AG04450 (cell line): ENCODE data around the gene MEGF8. TPM values are rescaled to one million over a fixed set of nuclear protein-coding genes. Genes with fewer than 3 reads are reported as not detected.
A peak's percentile ranks its signal among the peaks of the same experiment; 100 is the strongest.

Experiments used
- CTCF ChIA-PET: fragments of 300-600, 350-600 bp; formaldehyde crosslinking; extraction: SDS; loops from one replicate; lab custom pipeline; 2022; ENCODE audit warnings: antibody characterized with exemption, inconsistent platforms; lab: Charles Lee
- POLR2A ChIA-PET: fragments of 350-600 bp; formaldehyde crosslinking; extraction: SDS; loops from one replicate; lab custom pipeline; 2021; ENCODE audit warnings: antibody characterized with exemption, inconsistent platforms; lab: Yijun Ruan, JAX
- DNase-seq: peaks from one replicate; pipeline ENCODE4 v3.0.0-alpha.2; 2011; ENCODE audit warnings: low read depth, low spot score
- H3K27ac ChIP-seq: one replicate; pipeline ENCODE4 v1.5.1; 2012; ENCODE audit warnings: low read depth, low read length, control low read depth
- H3K27me3 ChIP-seq: one replicate; pipeline ENCODE4 v1.6.0; 2012; ENCODE audit warnings: low read length; ENCODE audit not compliant: control insufficient read depth, insufficient read depth
- H3K4me3 ChIP-seq: 2 replicates; pipeline ENCODE4 v1.5.1; 2011; ENCODE audit warnings: mild to moderate bottlenecking, low read depth, low read length, control low read depth
- H3K9me3 ChIP-seq: 2 replicates; pipeline ENCODE4 v1.5.1; 2012; ENCODE audit warnings: low read length; ENCODE audit not compliant: control insufficient read depth, insufficient read depth
- CTCF ChIP-seq: IDR thresholded peaks from 2 replicates; pipeline ENCODE4 v1.5.1; 2011; ENCODE audit warnings: low read depth, low read length, control low read depth, inconsistent platforms
- polyA plus RNA-seq: library from polyadenylated mRNA; depleted of rRNA; stranded (reverse); fragments of >200 nt; gene quantifications from 2 replicates; pipeline ENCODE4 v1.2.3, GENCODE V29; 2011

Gene MEGF8
- polyA plus RNA-seq, 1 experiment, result 10.6 TPM

GRCh38 chr19:42284066-42284501, 41.4 kb upstream of the MEGF8 start:
- CTCF ChIA-PET, result no interaction called here
- H3K4me3 ChIP-seq, result peak overlapping the region; percentile 52
- TF ChIP-seq CTCF, result no peak
- H3K27ac ChIP-seq, result no peak overlapping the region
- H3K27me3 ChIP-seq, result no peaks in the 10 kb centered on the region
- POLR2A ChIA-PET, result no interaction called here
- DNase-seq, result peak; percentile 39
- H3K9me3 ChIP-seq, result no peaks in the 10 kb centered on the region; the same call in 1 of the 2 replicates

- TF ChIP-seq CTCF, result no peak
- ChIA-PET CTCF (no interaction called here), POLR2A (interaction anchor here (0.5 kb wide), 1 partner anchor 26 kb away, joined by 3 read pairs; no protein-coding TSS in a partner anchor)
- peak overlapping the region; percentile 76 for H3K4me3 ChIP-seq
- peak overlapping the region; percentile 2 for H3K27ac ChIP-seq
- H3K9me3 ChIP-seq, result no peaks in the 10 kb centered on the region; the same call in 1 of the 2 replicates
- DNase-seq, result no peak
- H3K27me3 ChIP-seq, result no peaks in the 10 kb centered on the region
These were observed 40.7 kb upstream of the MEGF8 start for GRCh38 chr19:42284591-42285341.

GRCh38 chr19:42285541-42285941, 39.9 kb upstream of the MEGF8 start:
- ChIA-PET CTCF (no interaction called here), POLR2A (no interaction called here)
- Histone ChIP-seq H3K27me3 (no peaks in the 10 kb centered on the region), H3K4me3 (peak overlapping the region; percentile 76), H3K9me3 (no peaks in the 10 kb centered on the region; the same call in 1 of the 2 replicates), H3K27ac (no peak overlapping the region)
- TF ChIP-seq CTCF, result no peak
- DNase-seq, result no peak

GRCh38 chr19:42285988-42286348, 39.5 kb upstream of the MEGF8 start:
- H3K4me3 ChIP-seq, result peak overlapping the region; percentile 32

More at GRCh38 chr19:42285988-42286348, 39.5 kb upstream of the MEGF8 start:
- ChIA-PET CTCF (interaction anchor here (0.8 kb wide), 1 partner anchor 40 kb away, joined by 3 read pairs; no protein-coding TSS in a partner anchor), POLR2A (no interaction called here)
- no peak for DNase-seq
- H3K27me3 ChIP-seq, result no peaks in the 10 kb centered on the region
- no peak overlapping the region for H3K27ac ChIP-seq
- TF ChIP-seq CTCF, result no peak
- H3K9me3 ChIP-seq, result no peaks in the 10 kb centered on the region; the same call in 1 of the 2 replicates
